CD4-positive, CD25-positive, alpha-beta regulatory T cell (primary cell): ENCODE results near the gene RAB6A. TPM values are rescaled to one million over a fixed set of nuclear protein-coding genes. Genes with fewer than 3 reads are reported as not detected.
A peak's percentile ranks its signal among the peaks of the same experiment; 100 is the strongest.

Experiments
- ATAC-seq, 2 donors: fragments of 150-1000 bp; cut with Tn5 transposase; one replicate each; pipeline ENCODE4 v1.10.0; 2021; ENCODE audit warnings: low read depth in 2 of 2, moderate number of reproducible peaks in 2 of 2, moderate library complexity in 1 of 2
- DNase-seq, 3 donors: peaks; one replicate each; pipeline versions ENCODE4 v3.0.0 to v3.0.0-alpha.2; 2012 to 2022; ENCODE audit warnings: mixed read lengths in 1 of 3
- H3K27ac ChIP-seq: one replicate; pipeline ENCODE4 v1.7.0; 2013; ENCODE audit warnings: mild to moderate bottlenecking, low read length; ENCODE audit not compliant: insufficient read depth, poor library complexity, severe bottlenecking
- H3K27me3 ChIP-seq: one replicate; pipeline ENCODE4 v1.7.0; 2013; ENCODE audit warnings: low read length; ENCODE audit not compliant: control insufficient read depth, insufficient read depth
- H3K36me3 ChIP-seq: one replicate; pipeline ENCODE4 v1.7.0; 2013; ENCODE audit warnings: mild to moderate bottlenecking, low read length, moderate library complexity; ENCODE audit not compliant: control insufficient read depth, insufficient read depth
- H3K4me1 ChIP-seq: 2 replicates; pipeline ENCODE4 v1.7.0; 2013; ENCODE audit warnings: mild to moderate bottlenecking, low read length; ENCODE audit not compliant: insufficient read depth, control insufficient read depth, poor library complexity, severe bottlenecking
- H3K4me3 ChIP-seq: one replicate; pipeline ENCODE4 v1.7.0; 2013; ENCODE audit warnings: low read depth, mild to moderate bottlenecking, low read length, moderate library complexity
- H3K9me3 ChIP-seq, 2 experiments: 1 replicate in 1 of 2; 2 replicates in 1 of 2; pipeline ENCODE4 v1.7.0; 2013; ENCODE audit warnings: low read length in 2 of 2, mild to moderate bottlenecking in 1 of 2, moderate library complexity in 1 of 2; ENCODE audit not compliant: control insufficient read depth in 2 of 2
- H3K27ac Mint-ChIP-seq, 3 donors: one replicate each; pipeline ENCODE4 v1.8.0; 2020 to 2022; ENCODE audit warnings: mild to moderate bottlenecking in 3 of 3, mixed read lengths in 3 of 3, moderate library complexity in 2 of 3
- H3K27me3 Mint-ChIP-seq: one replicate; pipeline ENCODE4 v1.8.0; 2022; ENCODE audit warnings: mild to moderate bottlenecking, mixed read lengths
- H3K36me3 Mint-ChIP-seq: one replicate; pipeline ENCODE4 v1.8.0; 2020; ENCODE audit warnings: mixed read lengths
- H3K4me1 Mint-ChIP-seq, 4 donors: one replicate each; pipeline ENCODE4 v1.8.0; 2020 to 2022; ENCODE audit warnings: mixed read lengths in 4 of 4, mild to moderate bottlenecking in 1 of 4
- H3K4me3 Mint-ChIP-seq, 4 donors: one replicate each; pipeline ENCODE4 v1.8.0; 2020 to 2022; ENCODE audit warnings: mild to moderate bottlenecking in 4 of 4, mixed read lengths in 4 of 4, moderate library complexity in 3 of 4
- H3K9me3 Mint-ChIP-seq, 7 donors: one replicate each; pipeline ENCODE4 v1.8.0; 2020 to 2022; ENCODE audit warnings: mixed read lengths in 7 of 7, mild to moderate bottlenecking in 3 of 7, moderate library complexity in 2 of 7
- polyA plus RNA-seq, 4 donors: library from polyadenylated mRNA; unstranded; fragments of 300-500 nt; fragmentation: Illumina TruSeq; gene quantifications; one replicate each; pipeline ENCODE4 v1.2.3, GENCODE V29; 2021
- total RNA-seq: library from RNA; stranded (reverse); gene quantifications from one replicate; pipeline ENCODE4 v1.2.3, GENCODE V29; 2022

Gene RAB6A
- total and polyA plus RNA-seq, 5 donors from 2014 or later = 79.0 to 124 (median 119) TPM

DNA sequence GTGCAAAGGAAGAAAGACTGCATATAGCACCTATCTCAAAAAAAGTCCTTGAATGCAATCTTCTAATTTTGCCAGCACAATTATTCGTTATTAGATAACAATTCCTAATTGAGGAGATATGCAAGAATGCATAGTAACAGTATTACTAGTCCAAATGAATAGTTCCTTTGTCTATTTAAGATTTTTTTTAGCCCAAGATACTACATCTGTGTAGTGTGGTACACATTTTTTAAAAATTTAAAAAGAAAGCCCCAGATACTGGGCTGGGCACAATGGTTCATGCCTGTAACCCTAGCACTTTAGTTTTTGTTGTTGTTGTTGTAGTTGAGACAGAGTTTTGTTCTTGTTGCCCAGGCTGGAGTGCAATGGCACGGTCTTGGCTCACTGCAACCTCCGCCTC, 43.7 kb downstream of the RAB6A start:
- Mint-ChIP-seq H3K36me3 (peaks cover 32% of the 10 kb centered on the region), H3K9me3 (no peaks in the 10 kb centered on the region), H3K27ac (no peak overlapping the region), H3K4me3 (no peak overlapping the region), H3K27me3 (no peaks in the 10 kb centered on the region), H3K4me1 (peaks cover 8 to 26% (median 20%) of the 10 kb centered on the region in 4 donors)
- peaks cover 27% of the 10 kb centered on the region for H3K36me3 ChIP-seq
- ATAC-seq (no peak), DNase-seq (no peak)
- H3K27me3 ChIP-seq = no peaks in the 10 kb centered on the region
- no peaks in the 10 kb centered on the region for H3K9me3 ChIP-seq
- no peaks in the 10 kb centered on the region for H3K4me1 ChIP-seq
- H3K4me3 ChIP-seq = no peak overlapping the region
- no peak overlapping the region for H3K27ac ChIP-seq

DNA sequence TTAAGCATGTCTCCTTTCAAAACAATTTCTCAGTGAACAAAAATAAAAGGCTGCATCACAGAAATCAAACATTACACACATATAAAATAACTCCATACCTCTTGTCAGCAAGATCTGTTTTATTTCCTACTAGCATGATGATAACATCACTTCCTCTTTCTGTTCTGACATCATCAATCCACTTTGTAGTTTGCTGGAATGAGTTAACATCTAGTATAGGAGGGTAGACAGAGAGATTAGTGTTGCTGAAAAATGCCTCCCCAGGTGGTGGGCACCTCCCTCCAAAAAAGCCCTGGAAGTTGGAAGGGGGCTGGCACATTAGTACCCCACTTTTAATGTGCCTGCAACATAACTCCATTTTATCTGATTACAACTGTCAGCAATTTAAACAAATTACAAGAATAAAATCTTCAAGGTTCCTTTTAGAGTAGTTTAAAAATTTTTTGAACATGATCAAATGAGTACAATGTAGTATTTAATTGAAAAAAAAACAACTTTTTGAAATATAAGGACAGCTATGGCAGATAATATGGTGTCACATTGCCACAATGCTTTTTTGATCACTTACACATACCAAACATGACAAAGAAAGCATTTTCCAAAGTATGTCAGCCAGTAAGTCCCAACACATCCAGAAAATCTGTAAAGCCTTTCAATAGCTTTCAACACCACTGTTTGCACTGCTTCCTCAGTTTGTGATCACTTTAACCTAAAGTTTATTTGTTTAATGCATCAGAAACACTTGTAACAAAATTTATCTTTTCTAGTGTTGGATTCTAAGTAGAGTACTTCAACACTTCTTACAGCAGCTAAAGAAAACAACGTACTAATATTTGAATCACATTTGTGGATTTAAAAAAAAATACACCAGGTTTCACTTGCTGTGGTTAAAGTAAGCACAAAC, 44.5 kb downstream of the RAB6A start:
- Mint-ChIP-seq H3K36me3 (peaks cover 26% of the 10 kb centered on the region), H3K27me3 (no peaks in the 10 kb centered on the region), H3K4me3 (no peak overlapping the region), H3K27ac (peak overlapping the region in 2 of 3 donors; percentile 5 to 46), H3K9me3 (no peaks in the 10 kb centered on the region), H3K4me1 (peaks cover 8 to 26% (median 18%) of the 10 kb centered on the region in 4 donors)
- no peak for ATAC-seq
- no peaks in the 10 kb centered on the region for H3K27me3 ChIP-seq
- H3K36me3 ChIP-seq = peaks cover 29% of the 10 kb centered on the region
- peak in 1 of 3 donors; percentile 37 for DNase-seq
- no peak overlapping the region for H3K27ac ChIP-seq
- H3K9me3 ChIP-seq = no peaks in the 10 kb centered on the region
- no peaks in the 10 kb centered on the region for H3K4me1 ChIP-seq
- peak overlapping the region; percentile 14 for H3K4me3 ChIP-seq

DNA sequence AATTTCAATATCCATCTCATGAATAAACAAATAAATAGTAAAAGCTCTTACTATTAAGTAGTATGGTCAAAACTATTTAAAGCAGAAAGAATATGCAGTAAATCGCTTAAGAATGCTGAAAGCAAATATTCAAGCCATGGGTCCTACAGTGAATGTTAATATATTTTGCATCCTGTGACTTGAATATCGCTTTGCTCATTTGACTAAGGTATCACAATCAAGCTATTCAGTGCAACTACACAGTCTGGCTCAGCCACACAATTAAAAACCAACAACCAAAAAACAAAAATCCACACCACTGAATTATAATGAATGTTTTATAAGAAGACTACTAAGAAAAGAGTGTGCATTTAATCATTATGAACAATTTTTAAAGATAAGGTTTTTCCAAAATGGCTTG, 45.3 kb downstream of the RAB6A start:
- Mint-ChIP-seq H3K4me3 (no peak overlapping the region), H3K4me1 (peaks cover 8 to 21% (median 17%) of the 10 kb centered on the region in 4 donors), H3K27ac (no peak overlapping the region), H3K27me3 (no peaks in the 10 kb centered on the region), H3K9me3 (no peaks in the 10 kb centered on the region), H3K36me3 (peaks cover 23% of the 10 kb centered on the region)
- Histone ChIP-seq H3K4me3 (no peak overlapping the region), H3K9me3 (no peaks in the 10 kb centered on the region), H3K27ac (no peak overlapping the region), H3K36me3 (peaks cover 33% of the 10 kb centered on the region), H3K4me1 (no peaks in the 10 kb centered on the region), H3K27me3 (no peaks in the 10 kb centered on the region)
- ATAC-seq = no peak
- DNase-seq = no peak

DNA sequence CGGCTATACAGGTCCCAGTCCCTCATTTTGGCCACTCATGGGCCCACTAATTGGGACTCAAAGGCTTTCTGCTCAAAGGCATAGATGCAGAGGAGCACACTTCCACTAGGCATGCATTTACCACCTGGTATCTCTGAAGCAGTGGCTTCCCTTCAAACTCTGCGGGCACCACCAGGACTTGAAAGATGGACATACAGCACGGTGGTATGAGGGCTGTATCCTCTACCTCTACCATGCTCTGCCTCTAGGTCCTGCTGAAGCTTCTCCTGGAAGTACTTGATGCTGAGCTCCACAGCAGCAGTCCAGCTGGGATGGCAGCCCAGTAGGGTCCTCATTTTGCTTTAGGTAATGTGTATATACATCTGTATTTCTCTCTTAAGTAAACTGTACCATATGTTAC, 49.9 kb downstream of the RAB6A start:
- DNase-seq = no peak
- Mint-ChIP-seq H3K4me3 (no peak overlapping the region), H3K36me3 (peaks cover 7% of the 10 kb centered on the region), H3K27me3 (no peaks in the 10 kb centered on the region), H3K27ac (no peak overlapping the region), H3K4me1 (peaks cover under 1 to 6% (median 3%) of the 10 kb centered on the region in 4 donors), H3K9me3 (no peaks in the 10 kb centered on the region)
- Histone ChIP-seq H3K36me3 (peaks cover 28% of the 10 kb centered on the region), H3K4me3 (no peak overlapping the region), H3K27ac (no peak overlapping the region), H3K27me3 (no peaks in the 10 kb centered on the region), H3K4me1 (no peaks in the 10 kb centered on the region), H3K9me3 (no peaks in the 10 kb centered on the region)
- no peak for ATAC-seq

DNA sequence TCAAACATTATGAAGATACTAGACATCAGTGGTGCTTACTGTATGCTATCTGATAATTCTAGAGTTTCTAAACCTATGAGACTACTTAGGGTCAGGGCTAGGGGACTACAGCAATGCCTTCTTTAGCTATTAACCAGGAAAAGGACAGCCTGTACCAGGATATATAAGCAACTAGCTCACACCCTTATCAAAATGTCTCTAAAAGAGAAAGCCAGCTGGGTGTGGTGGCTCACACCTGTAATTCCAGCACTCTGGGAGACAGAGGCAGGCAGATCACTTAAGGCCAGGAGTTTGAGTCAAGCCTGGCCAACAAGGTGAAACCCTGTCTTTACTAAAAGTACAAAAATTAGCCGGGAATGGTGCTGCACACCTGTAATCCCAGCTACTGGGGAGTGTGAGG, 55.8 kb downstream of the RAB6A start:
- peaks cover 41% of the 10 kb centered on the region for H3K36me3 ChIP-seq
- H3K27ac Mint-ChIP-seq = no peak overlapping the region
- no peaks in the 10 kb centered on the region for H3K4me1 ChIP-seq
- H3K27me3 ChIP-seq = no peaks in the 10 kb centered on the region
- peaks cover 18% of the 10 kb centered on the region for H3K36me3 Mint-ChIP-seq
- no peaks in the 10 kb centered on the region for H3K9me3 Mint-ChIP-seq
- H3K4me3 ChIP-seq = no peak overlapping the region
- no peaks in the 10 kb centered on the region for H3K27me3 Mint-ChIP-seq
- DNase-seq = no peak
- H3K4me1 Mint-ChIP-seq = peaks cover 0 to 4% (median 0%) of the 10 kb centered on the region in 4 donors
- no peaks in the 10 kb centered on the region for H3K9me3 ChIP-seq
- ATAC-seq = no peak
- H3K27ac ChIP-seq = no peak overlapping the region
- no peak overlapping the region for H3K4me3 Mint-ChIP-seq

DNA sequence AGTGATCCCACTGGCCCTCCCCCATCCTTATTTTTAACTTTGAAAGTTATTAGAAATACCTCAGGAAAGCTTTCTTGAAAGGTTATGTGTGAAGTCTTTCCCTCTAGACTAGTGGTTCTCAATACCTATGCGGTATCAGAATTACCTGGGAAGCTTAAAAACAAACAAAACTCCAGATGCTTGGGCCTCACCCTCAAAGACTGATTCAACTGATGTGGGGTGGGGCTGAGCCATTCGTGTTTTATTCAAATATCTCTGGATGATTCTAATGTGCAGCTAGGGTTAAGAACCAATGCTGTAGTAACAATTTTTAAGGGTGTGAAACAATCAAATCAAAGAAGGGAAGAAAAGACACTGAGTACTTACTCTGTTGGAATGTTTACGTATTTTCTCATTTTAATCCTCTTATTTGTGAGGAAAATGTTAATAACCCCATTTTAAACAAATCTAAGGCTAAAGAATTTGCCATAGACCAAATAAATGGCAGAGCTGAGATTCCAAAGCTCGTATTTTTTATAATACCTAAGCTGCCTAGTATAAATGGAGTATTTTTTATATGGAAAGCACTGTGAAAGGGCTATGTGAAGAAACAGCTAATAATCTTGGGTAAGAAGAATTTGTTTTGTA, 66.9 kb downstream of the RAB6A start:
- Mint-ChIP-seq H3K27ac (peak overlapping the region in 1 of 3 donors; percentile 29), H3K27me3 (no peaks in the 10 kb centered on the region), H3K4me1 (no peaks in the 10 kb centered on the region), H3K9me3 (no peaks in the 10 kb centered on the region), H3K4me3 (no peak overlapping the region), H3K36me3 (peaks cover 25% of the 10 kb centered on the region)
- ATAC-seq = no peak
- Histone ChIP-seq H3K27me3 (no peaks in the 10 kb centered on the region), H3K9me3 (no peaks in the 10 kb centered on the region), H3K36me3 (peaks cover 15% of the 10 kb centered on the region), H3K4me3 (no peak overlapping the region), H3K4me1 (no peaks in the 10 kb centered on the region), H3K27ac (no peak overlapping the region)
- DNase-seq = no peak

DNA sequence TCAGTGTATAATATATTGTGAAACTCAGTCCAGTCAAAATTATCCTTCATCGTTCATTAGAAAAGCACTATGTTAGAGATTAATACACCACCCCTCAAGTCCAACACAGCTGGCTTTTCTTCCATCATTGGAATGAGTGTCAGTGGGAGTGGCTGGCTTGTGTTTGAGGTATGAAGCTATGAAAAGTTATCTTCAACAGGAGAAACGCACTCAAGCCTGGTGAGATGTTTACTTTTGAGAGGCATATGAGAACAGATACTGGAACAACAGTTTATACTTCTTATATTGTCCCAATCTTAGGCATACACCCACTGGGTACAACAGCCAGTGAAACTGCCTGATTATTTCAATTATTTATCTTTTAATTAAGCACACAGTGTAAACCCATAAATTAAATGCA, 80.2 kb downstream of the RAB6A start:
- Histone ChIP-seq H3K27me3 (no peaks in the 10 kb centered on the region), H3K4me3 (no peak overlapping the region), H3K9me3 (no peaks in the 10 kb centered on the region), H3K36me3 (peaks cover 31% of the 10 kb centered on the region), H3K27ac (no peak overlapping the region), H3K4me1 (no peaks in the 10 kb centered on the region)
- peaks cover 18% of the 10 kb centered on the region for H3K36me3 Mint-ChIP-seq
- H3K27ac Mint-ChIP-seq = no peak overlapping the region
- no peak overlapping the region for H3K4me3 Mint-ChIP-seq
- peaks cover 0 to 6% (median under 1%) of the 10 kb centered on the region in 4 donors for H3K4me1 Mint-ChIP-seq
- no peak for ATAC-seq
- no peaks in the 10 kb centered on the region for H3K27me3 Mint-ChIP-seq
- DNase-seq = no peak
- no peaks in the 10 kb centered on the region for H3K9me3 Mint-ChIP-seq
